GM23248 (cell line): ENCODE results near the gene UROC1. TPM values are rescaled to one million over a fixed set of nuclear protein-coding genes. Genes with fewer than 3 reads are reported as not detected.

ENCODE experiments used
- DNase-seq: peaks from one replicate; pipeline ENCODE4 v3.0.0-alpha.2; 2015
- H2AFZ ChIP-seq: fragments of 200-600 bp; sonication (generic); 2 replicates; pipeline ENCODE4 v1.6.1; 2016; ENCODE audit warnings: antibody characterized with exemption
- H3F3A ChIP-seq: fragments of 200-600 bp; sonication (generic); 2 replicates; pipeline ENCODE4 v1.6.1; 2016; ENCODE audit warnings: mild to moderate bottlenecking, antibody characterized with exemption, mixed run types; ENCODE audit not compliant: insufficient read depth
- H3K27ac ChIP-seq: fragments of 200-600 bp; sonication (generic); 2 replicates; pipeline ENCODE4 v1.5.1; 2016; ENCODE audit warnings: mild to moderate bottlenecking
- H3K27me3 ChIP-seq: fragments of 200-600 bp; sonication (generic); replicated peaks from 2 replicates; pipeline ENCODE4 v1.6.1; 2016; ENCODE audit warnings: mild to moderate bottlenecking; ENCODE audit not compliant: insufficient read depth
- H3K36me3 ChIP-seq: fragments of 200-600 bp; sonication (generic); 2 replicates; pipeline ENCODE4 v1.6.1; 2016; ENCODE audit warnings: low read depth, mild to moderate bottlenecking
- H3K4me1 ChIP-seq: fragments of 200-600 bp; sonication (generic); 2 replicates; pipeline ENCODE4 v1.6.1; 2016; ENCODE audit warnings: mild to moderate bottlenecking; ENCODE audit not compliant: insufficient read depth
- H3K4me2 ChIP-seq: fragments of 200-600 bp; sonication (generic); one replicate; pipeline ENCODE4 v1.6.1; 2016; ENCODE audit warnings: mild to moderate bottlenecking; ENCODE audit not compliant: unreplicated experiment
- H3K4me3 ChIP-seq: fragments of 200-600 bp; sonication (generic); 2 replicates; pipeline ENCODE4 v1.5.1; 2016; ENCODE audit warnings: mild to moderate bottlenecking
- H3K79me2 ChIP-seq: fragments of 200-600 bp; sonication (generic); 2 replicates; pipeline ENCODE4 v1.6.1; 2016; ENCODE audit warnings: mild to moderate bottlenecking; ENCODE audit not compliant: insufficient read depth
- H3K9ac ChIP-seq: fragments of 200-600 bp; sonication (generic); 2 replicates; pipeline ENCODE4 v1.6.1; 2016; ENCODE audit warnings: mild to moderate bottlenecking
- H3K9me2 ChIP-seq: fragments of 200-600 bp; sonication (generic); 2 replicates; pipeline ENCODE4 v1.6.1; 2016; ENCODE audit warnings: mixed run types, mild to moderate bottlenecking, moderate library complexity; ENCODE audit not compliant: insufficient read depth
- H3K9me3 ChIP-seq: fragments of 200-600 bp; sonication (generic); one replicate; pipeline ENCODE4 v1.6.1; 2017; ENCODE audit warnings: low read depth
- H4K20me1 ChIP-seq: fragments of 200-600 bp; sonication (generic); 2 replicates; pipeline ENCODE4 v1.6.0; 2016; ENCODE audit not compliant: insufficient read depth
- EZH2 ChIP-seq: fragments of 200-600 bp; sonication (generic); IDR thresholded peaks from 2 replicates; pipeline ENCODE4 v1.6.1; 2018; ENCODE audit warnings: antibody characterized with exemption, mild to moderate bottlenecking; ENCODE audit not compliant: insufficient read depth, poor library complexity, severe bottlenecking
- EZH2phosphoT487 ChIP-seq: fragments of 200-600 bp; sonication (generic); IDR thresholded peaks from 2 replicates; pipeline ENCODE4 v1.6.1; 2018; ENCODE audit warnings: antibody characterized with exemption, moderate library complexity, mild to moderate bottlenecking, low read depth; ENCODE audit not compliant: insufficient read depth
- WGBS, 2 experiments: methylation state at CpG; one replicate each; pipeline ENCODE4 v1.1.6; 2015 to 2017; ENCODE audit warnings: low lambda C conversion rate in 2 of 2, low coverage in 1 of 2; ENCODE audit errors: missing lambda C conversion rate in 2 of 2; 5-methylcytosine and 5-hydroxymethylcytosine counted together
- in situ Hi-C: fragments of 300-500 bp; cut with MboI; formaldehyde crosslinking; loops from 2 replicates; pipeline ENCODE4 v1.15.0; 2020
- polyA plus RNA-seq: library from polyadenylated mRNA; unstranded; fragments of >200 nt; fragmentation: Nextera tagmentation; extraction: Ambion mirVana; gene quantifications from 2 replicates; pipeline ENCODE4 v1.2.1, GENCODE V29; 2016
- total RNA-seq: library from RNA; depleted of rRNA; stranded (reverse); fragments of >200 nt; shearing (Covaris generic); gene quantifications from 2 replicates; pipeline ENCODE4 v1.2.3, GENCODE V29; 2014

UROC1 gene
- total and polyA plus RNA-seq, 2 experiments from 2014 or later, result not detected

DNA sequence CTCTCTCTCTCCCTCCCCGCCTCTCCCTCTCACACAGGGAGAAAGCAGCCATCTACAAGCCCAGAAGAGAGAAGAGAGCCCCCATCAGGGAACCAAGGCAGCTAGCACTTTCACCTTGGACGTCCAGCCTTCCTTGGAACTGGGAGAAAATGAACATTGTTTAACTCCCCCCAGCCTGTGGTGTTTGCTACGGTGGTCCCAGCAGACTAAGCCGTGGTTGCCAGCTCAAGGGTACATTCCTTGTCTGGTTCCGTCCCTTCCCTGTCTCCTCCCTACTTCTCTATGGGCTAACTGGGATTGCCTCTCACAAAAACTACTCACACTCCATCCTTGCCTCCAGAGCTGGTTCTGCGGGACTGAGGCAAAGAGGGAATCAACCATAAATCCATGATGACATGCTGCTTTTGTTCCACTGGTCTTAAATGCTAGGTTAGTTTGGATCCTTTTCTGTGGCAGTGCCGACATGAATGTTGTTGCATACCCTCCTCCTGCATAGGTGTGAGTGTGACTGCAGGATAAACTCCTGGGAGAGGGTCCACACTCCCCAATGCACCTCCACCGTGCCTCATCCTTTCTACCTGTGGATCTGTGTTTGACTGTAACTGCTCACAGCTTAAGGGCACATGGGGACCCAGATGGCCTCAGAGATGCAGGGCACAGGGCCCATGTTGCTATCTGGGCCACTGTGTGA lies 29.1 kb upstream of the UROC1 start:
- Histone ChIP-seq H3K36me3 (no peaks in the 10 kb centered on the region), H3K27me3 (no peaks in the 10 kb centered on the region), H3K9me3 (no peaks in the 10 kb centered on the region), H3K9ac (no peak overlapping the region), H3K4me2 (no peak overlapping the region), H3K79me2 (no peaks in the 10 kb centered on the region), H3F3A (no peaks in the 10 kb centered on the region), H4K20me1 (no peaks in the 10 kb centered on the region), H3K4me3 (no peak overlapping the region), H3K27ac (no peak overlapping the region), H3K9me2 (no peaks in the 10 kb centered on the region), H2AFZ (no peak overlapping the region), H3K4me1 (no peaks in the 10 kb centered on the region)
- WGBS, 2 experiments, result 66 to 70% methylated on average over 8 of the region's 8 CpGs
- in situ Hi-C loops, result no loop called here
- TF ChIP-seq EZH2phosphoT487 (no peak), EZH2 (no peak)
- DNase-seq, result no peak

DNA sequence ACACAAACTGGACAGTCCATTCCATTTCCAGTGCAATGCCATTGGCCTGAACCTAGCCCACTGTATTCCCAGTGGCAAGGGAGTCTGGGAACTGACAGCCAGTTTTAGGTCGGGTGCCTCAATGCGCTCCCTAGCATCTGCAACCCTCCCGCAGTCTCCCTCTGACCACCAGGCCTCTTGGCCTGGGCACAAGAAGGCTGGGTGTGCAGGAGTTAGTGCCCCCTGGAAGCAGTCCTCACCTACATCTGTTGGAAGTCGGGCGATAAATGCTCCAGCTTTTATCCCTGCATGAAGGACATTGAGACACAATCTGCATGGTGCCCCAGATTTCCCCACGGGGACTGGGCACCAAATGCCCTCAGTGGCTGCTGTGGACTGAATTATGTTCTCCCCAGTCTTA lies 28.4 kb upstream of the UROC1 start:
- Histone ChIP-seq H3K27ac (no peak overlapping the region), H3K27me3 (no peaks in the 10 kb centered on the region), H2AFZ (no peak overlapping the region), H3K9me2 (no peaks in the 10 kb centered on the region), H3K4me2 (no peak overlapping the region), H3K4me1 (peaks cover 1% of the 10 kb centered on the region; the same call in 1 of the 2 replicates), H4K20me1 (no peaks in the 10 kb centered on the region), H3K79me2 (no peaks in the 10 kb centered on the region), H3K9me3 (no peaks in the 10 kb centered on the region), H3K9ac (no peak overlapping the region), H3F3A (peaks cover 4% of the 10 kb centered on the region; the same call in 1 of the 2 replicates), H3K36me3 (no peaks in the 10 kb centered on the region), H3K4me3 (no peak overlapping the region)
- DNase-seq, result no peak
- in situ Hi-C loops, result no loop called here
- 84 to 91% methylated on average over 5 to 6 of the region's 6 CpGs for WGBS, 2 experiments
- TF ChIP-seq EZH2, result no peak

DNA sequence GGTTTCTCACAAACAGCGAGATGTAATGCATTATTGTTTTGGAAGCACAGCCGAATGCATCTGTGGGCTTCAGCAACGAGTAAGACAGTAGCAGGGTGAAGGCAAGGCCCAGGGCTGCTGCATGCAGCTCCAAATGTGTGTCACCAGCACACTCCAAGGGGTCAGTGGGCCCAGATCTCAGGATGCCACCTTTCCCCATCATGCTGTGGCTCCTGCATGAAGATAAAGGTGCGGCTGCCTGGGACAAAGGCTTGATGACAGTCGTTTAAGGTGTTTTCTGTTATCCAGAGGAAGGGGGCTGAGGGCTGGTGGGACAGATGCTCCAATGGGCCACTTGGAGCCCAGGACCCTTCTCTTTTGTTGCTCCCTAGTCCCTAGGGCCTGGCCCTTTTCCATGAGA lies 28.0 kb upstream of the UROC1 start:
- Histone ChIP-seq H3K4me3 (no peak overlapping the region), H4K20me1 (no peaks in the 10 kb centered on the region), H3F3A (peaks cover 9% of the 10 kb centered on the region; the same call in 1 of the 2 replicates), H3K27ac (no peak overlapping the region), H3K36me3 (no peaks in the 10 kb centered on the region), H3K79me2 (no peaks in the 10 kb centered on the region), H3K9me2 (no peaks in the 10 kb centered on the region), H3K9ac (no peak overlapping the region), H2AFZ (no peak overlapping the region), H3K4me2 (no peak overlapping the region), H3K4me1 (peaks cover 6% of the 10 kb centered on the region; the same call in 1 of the 2 replicates), H3K9me3 (no peaks in the 10 kb centered on the region), H3K27me3 (no peaks in the 10 kb centered on the region)
- TF ChIP-seq EZH2phosphoT487, result no peak
- TF ChIP-seq EZH2, result no peak
- in situ Hi-C loops, result no loop called here
- 83 to 90% methylated on average over 5 of the region's 5 CpGs for WGBS, 2 experiments
- no peak for DNase-seq

DNA sequence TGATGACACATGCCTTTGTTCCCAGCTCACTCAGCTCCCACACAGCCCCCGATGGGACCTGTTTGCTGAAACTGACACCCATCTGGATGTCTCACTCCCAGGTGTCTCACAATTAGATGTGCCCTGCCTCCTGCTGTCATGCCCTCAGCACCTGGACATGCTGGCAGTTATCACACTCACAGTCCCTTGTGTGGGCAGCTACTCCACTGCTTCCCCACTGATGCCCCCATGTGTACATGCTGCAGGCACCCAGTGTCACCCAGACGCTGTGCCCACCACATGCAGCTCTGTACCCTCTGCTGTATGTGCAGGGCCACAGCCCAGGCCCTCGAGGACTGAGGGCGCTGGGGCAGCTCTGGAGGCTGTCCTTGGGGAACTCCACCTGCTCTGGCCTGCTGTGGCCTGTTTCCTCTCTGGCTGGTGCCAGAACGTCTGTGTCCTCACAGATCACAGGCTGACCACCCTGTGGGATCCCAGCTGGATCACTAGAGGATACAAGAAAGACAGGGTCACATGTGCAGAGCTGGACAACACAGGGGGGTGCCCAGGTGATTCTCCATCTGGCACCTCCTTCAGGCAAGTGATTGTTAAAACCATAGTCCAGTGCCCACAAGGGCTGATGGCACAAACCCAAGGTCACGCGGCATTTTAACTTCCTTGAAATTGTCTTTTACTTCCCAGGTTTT lies 27.2 kb upstream of the UROC1 start:
- WGBS, 2 experiments, result 75 to 76% methylated on average over 6 to 7 of the region's 7 CpGs
- no peaks in the 10 kb centered on the region for H4K20me1 ChIP-seq
- no peaks in the 10 kb centered on the region for H3K79me2 ChIP-seq
- H3K27me3 ChIP-seq, result no peaks in the 10 kb centered on the region
- no peak overlapping the region for H3K4me2 ChIP-seq
- H3K36me3 ChIP-seq, result no peaks in the 10 kb centered on the region
- TF ChIP-seq EZH2 (no peak), EZH2phosphoT487 (no peak)
- in situ Hi-C loops, result no loop called here
- H3K4me3 ChIP-seq, result no peak overlapping the region
- no peak overlapping the region for H3K9ac ChIP-seq
- H3K27ac ChIP-seq, result no peak overlapping the region
- no peaks in the 10 kb centered on the region for H3K9me3 ChIP-seq
- DNase-seq, result no peak
- no peaks in the 10 kb centered on the region for H3K9me2 ChIP-seq
- H3K4me1 ChIP-seq, result peaks cover 12% of the 10 kb centered on the region
- H3F3A ChIP-seq, result peaks cover 15% of the 10 kb centered on the region; the same call in 1 of the 2 replicates
- no peak overlapping the region for H2AFZ ChIP-seq
